Mesothelial cell of epicardium (in vitro differentiated cells): ENCODE measurements around the gene MUC22. TPM values are rescaled to one million over a fixed set of nuclear protein-coding genes. Genes with fewer than 3 reads are reported as not detected.
"Not testable (repeated sequence)": the region's sequence is repeated elsewhere in the genome, so short reads cannot be mapped to it uniquely, and the experiment has no call there.

Experiments
- DNase-seq, 2 experiments: peaks; one replicate each; pipeline ENCODE4 v3.0.0; 2021; ENCODE audit warnings: low spot score in 2 of 2; ENCODE audit not compliant: unreplicated experiment in 2 of 2
- H3K27ac Mint-ChIP-seq: 2 replicates; pipeline ENCODE4 v1.8.0; 2021; ENCODE audit warnings: mixed read lengths
- H3K27me3 Mint-ChIP-seq: 2 replicates; pipeline ENCODE4 v1.8.0; 2021; ENCODE audit warnings: low read depth, mixed read lengths
- H3K36me3 Mint-ChIP-seq: 2 replicates; pipeline ENCODE4 v1.8.0; 2021; ENCODE audit warnings: mixed read lengths
- H3K4me1 Mint-ChIP-seq: 2 replicates; pipeline ENCODE4 v1.8.0; 2021; ENCODE audit warnings: mixed read lengths
- H3K4me3 Mint-ChIP-seq: 2 replicates; pipeline ENCODE4 v1.8.0; 2021; ENCODE audit warnings: mild to moderate bottlenecking, moderate library complexity, mixed read lengths
- H3K9me3 Mint-ChIP-seq: 2 replicates; pipeline ENCODE4 v1.8.0; 2021; ENCODE audit warnings: mixed read lengths
- CTCF ChIP-seq: fragments of 200-600 bp; sonication (generic); IDR thresholded peaks from one replicate; pipeline ENCODE4 v1.5.0; 2021; ENCODE audit warnings: antibody characterized with exemption; ENCODE audit not compliant: unreplicated experiment
- total RNA-seq: library from RNA; stranded (reverse); gene quantifications from 3 replicates; pipeline ENCODE4 v1.2.1, GENCODE V29; 2021

The MUC22 gene
- total RNA-seq, 1 donor from 2014 or later, result not detected

GRCh38 chr6:31007694-31008093 is 2.6 kb upstream of the MUC22 start:
- H3K36me3 Mint-ChIP-seq, result no peaks in the 10 kb centered on the region
- DNase-seq, result no peak
- H3K4me1 Mint-ChIP-seq, result peaks cover 31% of the 10 kb centered on the region
- no peaks in the 10 kb centered on the region for H3K9me3 Mint-ChIP-seq
- H3K27ac Mint-ChIP-seq, result peak overlapping the region; percentile 80
- H3K4me3 Mint-ChIP-seq, result no peak overlapping the region
- TF ChIP-seq CTCF, result no peak
- H3K27me3 Mint-ChIP-seq, result peaks cover under 1% of the 10 kb centered on the region

- no peak for TF ChIP-seq CTCF
- Mint-ChIP-seq H3K27ac (peak overlapping the region; percentile 80), H3K36me3 (no peaks in the 10 kb centered on the region), H3K27me3 (peaks cover 2% of the 10 kb centered on the region), H3K4me1 (peaks cover 31% of the 10 kb centered on the region), H3K4me3 (no peak overlapping the region), H3K9me3 (no peaks in the 10 kb centered on the region)
- no peak for DNase-seq
Measured at GRCh38 chr6:31008165-31008564, 2.1 kb upstream of the MUC22 start.

- no peak for TF ChIP-seq CTCF
- no peak for DNase-seq
- H3K9me3 Mint-ChIP-seq, result peaks cover 4% of the 10 kb centered on the region
- H3K4me3 Mint-ChIP-seq, result no peak overlapping the region
- H3K36me3 Mint-ChIP-seq, result no peaks in the 10 kb centered on the region
- peaks cover 34% of the 10 kb centered on the region for H3K4me1 Mint-ChIP-seq
- H3K27ac Mint-ChIP-seq, result no peak overlapping the region
- peaks cover 2% of the 10 kb centered on the region for H3K27me3 Mint-ChIP-seq
Measured at GRCh38 chr6:31009731-31010130, 543 bp upstream of the MUC22 start.

GRCh38 chr6:31011153-31011552 is 879 bp downstream of the MUC22 start:
- Mint-ChIP-seq H3K27me3 (peaks cover 2% of the 10 kb centered on the region), H3K9me3 (peaks cover 14% of the 10 kb centered on the region), H3K36me3 (peaks cover 2% of the 10 kb centered on the region), H3K4me1 (peaks cover 24% of the 10 kb centered on the region), H3K4me3 (no peak overlapping the region), H3K27ac (no peak overlapping the region)
- no peak for TF ChIP-seq CTCF
- DNase-seq, result no peak

- Mint-ChIP-seq H3K36me3 (peaks cover 2% of the 10 kb centered on the region), H3K27ac (no peak overlapping the region), H3K9me3 (peaks cover 15% of the 10 kb centered on the region), H3K27me3 (peaks cover 6% of the 10 kb centered on the region), H3K4me3 (no peak overlapping the region), H3K4me1 (peaks cover 7% of the 10 kb centered on the region)
- no peak for DNase-seq
- no peak for TF ChIP-seq CTCF
Measured at GRCh38 chr6:31016659-31017299, 6.5 kb downstream of the MUC22 start.

- not testable (repeated sequence) for DNase-seq, H3K4me3 Mint-ChIP-seq, H3K27ac Mint-ChIP-seq, H3K4me1 Mint-ChIP-seq, H3K27me3 Mint-ChIP-seq, H3K36me3 Mint-ChIP-seq
- peaks cover 16% of the 10 kb centered on the region for H3K9me3 Mint-ChIP-seq
Measured at GRCh38 chr6:31017436-31017835, 7.2 kb downstream of the MUC22 start.
